ENCODE measurements around the gene CCDC91.
"Not testable (repeated sequence)": the region's sequence is repeated elsewhere in the genome, so short reads cannot be mapped to it uniquely, and the experiment has no call there.

Gene CCDC91

DNA sequence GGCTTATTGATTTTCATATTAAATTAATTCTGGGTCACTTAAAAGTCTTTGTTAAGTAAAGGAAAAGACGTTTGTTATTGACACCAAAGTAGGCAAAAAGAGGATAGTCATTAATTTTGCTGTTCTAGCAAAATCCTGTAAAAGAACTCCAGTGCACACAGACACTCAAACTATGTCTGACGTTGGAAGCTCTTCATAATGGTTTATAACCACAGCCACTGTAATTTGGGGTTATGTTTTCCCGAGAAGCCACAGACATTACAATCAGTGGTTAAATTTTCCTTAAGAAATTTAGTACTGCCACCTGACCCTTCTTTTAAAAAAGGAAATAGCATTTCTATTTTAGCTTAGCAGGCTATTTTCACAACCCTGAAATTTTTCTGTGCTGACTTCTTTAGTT is 267.5 kb downstream of the CCDC91 start:
- no peak for DNase-seq (ENCODE audit: low spot score)

DNA sequence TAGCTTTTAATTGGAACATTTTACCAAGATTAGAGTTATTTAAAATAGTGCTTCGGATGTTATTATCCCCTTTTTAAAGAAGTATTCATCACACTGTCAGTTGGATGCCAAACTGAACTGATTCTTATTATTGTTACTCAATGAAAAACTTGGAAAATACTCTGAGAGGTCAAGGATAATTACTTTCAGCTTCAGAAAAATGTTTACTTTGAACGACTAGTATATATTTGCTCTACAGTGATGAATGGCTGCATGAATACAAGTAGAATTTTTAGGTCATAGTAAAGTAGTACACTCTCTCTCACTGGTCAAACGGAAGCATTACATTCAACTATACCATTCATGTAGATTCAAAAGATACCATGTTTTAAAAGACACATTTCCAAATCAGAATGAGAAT is 269.2 kb downstream of the CCDC91 start:
- DNase-seq (ENCODE audit: low spot score), result no peak

DNA sequence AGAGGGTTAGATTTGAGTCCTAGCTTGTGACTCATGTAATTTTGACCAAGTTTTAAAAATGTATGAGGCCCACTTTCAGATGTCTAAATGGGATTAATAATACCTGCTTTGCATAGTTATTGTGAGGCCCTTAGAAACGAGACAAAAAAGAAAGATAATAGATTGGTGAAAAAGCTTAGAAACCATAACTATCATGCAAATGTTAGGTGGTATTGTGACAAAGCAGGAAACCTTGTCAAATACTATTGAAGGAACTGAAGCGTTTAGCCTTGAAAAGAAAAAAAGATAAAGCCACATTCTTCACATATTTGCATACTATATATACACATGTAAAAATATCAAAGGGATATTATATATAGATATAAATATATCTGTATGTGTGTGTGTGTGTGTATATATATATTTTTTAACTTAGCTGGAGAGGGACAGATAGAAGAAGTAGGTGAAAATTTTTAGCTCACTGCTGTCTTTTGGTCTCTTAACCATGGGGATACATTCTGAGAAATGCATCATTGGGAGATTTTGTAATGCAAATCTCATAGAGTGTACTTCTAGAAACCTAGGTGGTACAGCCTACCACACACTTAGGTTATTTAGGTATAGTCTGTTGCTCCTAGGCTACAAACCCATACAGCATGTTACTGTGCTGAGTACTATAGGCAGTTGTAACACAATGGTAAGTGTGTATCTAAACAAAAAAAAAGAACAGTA is 270.3 kb downstream of the CCDC91 start:
- DNase-seq (ENCODE audit: low spot score), result no peak

- DNase-seq (ENCODE audit: low spot score), result no peak
Measured at GRCh38 chr12:28463396-28463795, 273.1 kb downstream of the CCDC91 start.

GRCh38 chr12:28471762-28472161 is 281.5 kb downstream of the CCDC91 start:
- DNase-seq (ENCODE audit: low spot score), result not testable (repeated sequence)

- not testable (repeated sequence) for DNase-seq (ENCODE audit: low spot score)
Measured at GRCh38 chr12:28476206-28476605, 285.9 kb downstream of the CCDC91 start.

DNA sequence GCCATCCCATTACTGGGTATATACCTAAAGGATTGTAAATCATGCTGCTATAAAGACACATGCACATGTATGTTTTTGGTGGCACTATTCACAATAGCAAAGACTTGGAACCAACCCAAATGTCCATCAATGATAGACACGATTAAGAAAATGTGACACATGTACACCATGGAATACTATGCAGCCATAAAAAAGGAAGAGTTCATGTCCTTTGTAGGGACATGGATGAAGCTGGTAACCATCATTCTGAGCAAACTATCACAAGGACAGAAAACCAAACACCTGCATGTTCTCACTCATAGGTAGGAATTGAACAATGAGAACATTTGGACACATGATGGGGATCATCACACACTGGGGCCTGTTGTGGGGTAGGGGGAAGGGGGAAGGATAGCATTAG is 288.8 kb downstream of the CCDC91 start:
- DNase-seq (ENCODE audit: low spot score), result not testable (repeated sequence)

- DNase-seq (ENCODE audit: low spot score), result no peak
Measured at GRCh38 chr12:28479683-28480082, 289.4 kb downstream of the CCDC91 start.

DNA sequence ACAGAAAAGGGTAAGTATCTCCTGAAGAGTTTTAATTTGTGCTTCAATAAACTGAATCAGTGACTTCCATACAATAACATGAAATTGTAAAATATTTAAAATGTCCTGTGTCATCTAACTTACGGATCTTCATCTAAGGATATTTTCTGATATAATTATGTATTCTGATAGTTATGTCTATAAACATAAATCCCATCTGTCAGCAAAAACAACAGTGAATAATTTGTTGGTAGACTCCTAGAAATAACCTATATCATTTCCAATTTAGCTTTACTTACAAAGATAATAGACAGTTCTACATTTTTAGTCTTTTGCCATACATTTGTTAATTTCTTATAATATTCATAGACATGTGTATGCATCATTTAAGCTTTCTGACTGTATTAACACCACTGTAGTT is 293.9 kb downstream of the CCDC91 start:
- no peak for DNase-seq (ENCODE audit: low spot score)

GRCh38 chr12:28486521-28486920 is 296.3 kb downstream of the CCDC91 start:
- DNase-seq (ENCODE audit: low spot score), result no peak

- no peak for DNase-seq (ENCODE audit: low spot score)
Measured at GRCh38 chr12:28489246-28489645, 299.0 kb downstream of the CCDC91 start.

DNA sequence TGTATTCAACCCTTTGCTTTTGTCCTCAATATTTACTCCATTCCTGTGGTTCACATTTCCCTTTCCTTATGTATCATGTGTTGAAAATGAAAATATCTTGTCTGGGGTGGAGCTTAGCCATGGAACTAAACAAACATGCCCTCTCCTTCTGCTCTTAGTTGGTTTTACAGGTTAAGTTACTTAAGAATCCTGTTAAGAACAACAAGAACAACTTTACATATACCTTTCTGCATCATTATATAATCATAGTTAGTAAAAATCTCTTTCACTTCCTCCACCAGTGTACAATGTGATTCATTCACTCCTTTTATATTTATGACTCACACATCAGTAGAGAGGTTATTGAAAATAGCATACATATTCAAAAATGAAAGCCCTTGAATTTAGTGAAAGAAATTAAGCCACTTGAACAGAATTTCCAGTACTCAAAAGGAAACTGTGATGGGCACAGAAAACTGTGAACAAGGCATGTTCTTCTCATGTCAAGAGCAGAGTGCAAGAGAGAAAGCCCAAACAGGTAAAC is 307.7 kb downstream of the CCDC91 start:
- no peak for DNase-seq (ENCODE audit: low spot score)

DNA sequence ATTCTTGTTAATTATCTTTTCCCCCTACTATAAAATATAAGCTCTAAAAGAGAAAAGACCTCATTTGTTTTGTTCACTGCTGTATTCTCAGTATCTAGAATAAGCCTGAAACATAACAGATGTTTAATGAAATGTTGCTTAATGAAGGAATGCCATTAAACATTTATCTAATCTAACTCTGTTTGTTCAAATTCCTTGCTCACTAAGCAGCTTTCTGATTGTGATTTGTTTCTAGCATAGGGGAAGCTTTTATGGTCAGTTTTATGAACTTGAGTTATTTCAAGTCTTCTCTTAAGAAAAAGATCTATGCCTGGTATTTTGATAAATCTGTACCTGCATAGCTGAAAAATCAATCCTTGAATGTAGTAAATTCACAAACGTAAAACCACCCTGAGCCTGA is 308.6 kb downstream of the CCDC91 start:
- DNase-seq (ENCODE audit: low spot score), result no peak

- no peak for DNase-seq (ENCODE audit: low spot score)
Measured at GRCh38 chr12:28500373-28501024, 310.2 kb downstream of the CCDC91 start.

GRCh38 chr12:28506271-28506670 is 316.0 kb downstream of the CCDC91 start:
- DNase-seq (ENCODE audit: low spot score), result no peak

DNA sequence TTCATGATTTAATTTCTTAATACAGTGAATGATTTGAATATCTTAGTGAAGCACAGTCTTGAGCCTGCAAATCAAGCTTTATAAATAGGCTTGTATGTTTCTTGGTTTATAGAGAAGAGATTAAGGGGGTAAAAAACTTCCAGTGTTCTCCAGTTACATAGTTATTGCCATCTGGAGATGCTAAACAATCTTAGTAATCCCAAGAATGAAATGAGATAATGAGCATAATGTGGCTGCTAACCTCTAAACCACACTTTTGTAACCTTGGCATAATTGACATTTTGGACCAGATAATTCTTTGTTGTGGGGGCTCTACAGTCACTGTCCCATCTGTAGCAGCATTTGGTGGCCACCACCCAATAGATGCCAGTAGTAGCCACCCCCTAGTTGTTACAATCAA is 316.8 kb downstream of the CCDC91 start:
- DNase-seq (ENCODE audit: low spot score), result no peak

- DNase-seq (ENCODE audit: low spot score), result no peak
Measured at GRCh38 chr12:28507867-28508266, 317.6 kb downstream of the CCDC91 start.

DNA sequence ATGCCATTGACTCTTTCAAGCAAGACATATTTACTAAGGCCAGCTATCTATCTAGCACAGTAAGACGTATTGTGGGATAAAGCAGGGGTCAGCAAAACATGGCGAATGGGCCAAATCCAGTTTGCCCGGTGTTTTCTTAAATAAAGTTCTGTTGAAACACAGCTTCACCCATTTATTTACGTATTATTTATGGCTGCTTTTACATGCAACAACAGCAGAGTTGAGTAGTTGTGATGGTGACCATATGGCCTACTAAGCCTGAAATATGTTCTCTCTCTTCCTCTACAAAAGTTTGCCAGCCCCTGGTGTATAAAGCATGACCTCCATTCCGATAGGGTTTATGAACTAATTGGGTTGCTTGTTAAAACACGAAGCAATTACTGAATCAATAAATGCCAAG is 322.1 kb downstream of the CCDC91 start:
- DNase-seq (ENCODE audit: low spot score), result no peak

DNA sequence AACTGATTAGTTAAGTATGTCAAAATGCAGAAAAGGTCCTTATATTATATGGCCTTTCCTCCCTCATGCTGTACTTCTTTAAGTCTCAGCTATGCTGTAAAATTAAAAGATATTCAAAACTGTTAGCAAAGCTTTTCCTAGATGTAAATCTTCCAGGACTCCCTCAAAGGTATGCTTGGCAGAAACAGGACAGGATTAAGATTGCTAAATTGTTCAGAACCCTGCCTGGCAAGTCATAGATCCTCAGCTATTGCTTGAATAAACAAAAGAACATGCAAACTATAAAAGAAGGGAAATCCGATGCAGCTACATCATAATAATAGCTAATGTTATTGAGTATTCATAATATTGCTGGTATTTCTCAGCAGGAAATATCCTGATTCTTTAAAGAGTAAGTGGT is 322.6 kb downstream of the CCDC91 start:
- no peak for DNase-seq (ENCODE audit: low spot score)

DNA sequence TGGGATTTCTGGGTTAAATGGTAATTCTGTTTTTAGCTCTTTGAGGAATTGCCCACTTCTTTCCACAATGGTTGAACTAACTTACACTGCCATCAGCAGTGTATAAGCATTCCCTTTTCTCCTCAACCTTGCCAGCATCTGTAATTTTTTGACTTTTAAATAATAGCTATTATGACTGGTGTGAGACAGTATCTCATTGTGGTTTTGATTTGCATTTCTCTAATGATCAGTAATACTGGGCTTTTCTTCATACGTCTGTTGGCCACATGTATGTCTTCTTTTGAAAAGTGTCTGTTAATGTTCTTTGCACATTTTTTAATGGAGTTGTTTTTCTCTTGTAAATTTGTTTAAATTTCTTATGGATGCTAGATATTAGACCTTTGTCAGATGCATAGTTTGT is 323.7 kb downstream of the CCDC91 start:
- no peak for DNase-seq (ENCODE audit: low spot score)

DNA sequence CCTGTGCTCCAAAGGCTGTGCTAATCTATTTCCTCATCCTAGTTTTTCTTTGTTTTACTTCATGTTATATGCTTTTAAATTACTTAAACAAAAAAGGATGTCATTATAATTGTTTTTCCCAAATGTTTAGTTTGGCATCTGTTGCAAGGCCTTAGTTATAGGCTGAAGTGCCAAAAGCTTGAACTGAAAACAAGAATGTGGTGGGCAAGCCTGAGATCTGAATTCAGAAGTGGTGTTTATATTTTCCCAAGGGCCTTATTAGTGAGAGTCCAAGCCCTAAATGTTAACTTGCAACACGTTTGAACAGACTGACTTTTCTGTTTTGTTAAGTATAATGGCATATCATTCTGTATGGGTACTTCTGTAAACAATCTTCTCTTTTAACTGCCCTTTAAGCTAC is 326.8 kb downstream of the CCDC91 start:
- DNase-seq (ENCODE audit: low spot score), result no peak

GRCh38 chr12:28527631-28528249 is 337.5 kb downstream of the CCDC91 start:
- no peak for DNase-seq (ENCODE audit: low spot score)

DNA sequence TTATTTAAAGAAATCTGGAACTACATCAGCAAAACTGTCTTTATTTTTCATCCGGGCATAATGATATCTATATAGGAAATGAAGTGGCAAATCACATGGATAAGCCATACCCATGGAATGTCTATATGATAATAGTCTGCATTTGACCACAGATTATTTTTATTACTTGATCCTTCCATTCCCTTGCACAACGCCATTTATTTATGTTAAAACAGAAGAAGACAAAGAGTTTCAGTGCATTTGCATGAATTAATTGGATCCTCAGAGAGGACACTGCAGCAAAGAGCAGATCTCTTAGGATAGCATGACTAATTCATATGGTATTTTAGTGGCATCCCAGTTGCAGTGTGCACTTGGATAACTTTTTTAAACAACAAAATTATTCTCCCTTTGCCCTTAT is 345.0 kb downstream of the CCDC91 start:
- DNase-seq (ENCODE audit: low spot score), result no peak
